ENCODE data around the gene PEAK3. TPM values are rescaled to one million over a fixed set of nuclear protein-coding genes. Genes with fewer than 3 reads are reported as not detected.

The PEAK3 gene
- total RNA-seq, 2 experiments from 2014 or later = not detected

GRCh38 chr19:2280633-2281264, 1.2 kb downstream of the PEAK3 start:
- TF ChIP-seq, protein P1, sequence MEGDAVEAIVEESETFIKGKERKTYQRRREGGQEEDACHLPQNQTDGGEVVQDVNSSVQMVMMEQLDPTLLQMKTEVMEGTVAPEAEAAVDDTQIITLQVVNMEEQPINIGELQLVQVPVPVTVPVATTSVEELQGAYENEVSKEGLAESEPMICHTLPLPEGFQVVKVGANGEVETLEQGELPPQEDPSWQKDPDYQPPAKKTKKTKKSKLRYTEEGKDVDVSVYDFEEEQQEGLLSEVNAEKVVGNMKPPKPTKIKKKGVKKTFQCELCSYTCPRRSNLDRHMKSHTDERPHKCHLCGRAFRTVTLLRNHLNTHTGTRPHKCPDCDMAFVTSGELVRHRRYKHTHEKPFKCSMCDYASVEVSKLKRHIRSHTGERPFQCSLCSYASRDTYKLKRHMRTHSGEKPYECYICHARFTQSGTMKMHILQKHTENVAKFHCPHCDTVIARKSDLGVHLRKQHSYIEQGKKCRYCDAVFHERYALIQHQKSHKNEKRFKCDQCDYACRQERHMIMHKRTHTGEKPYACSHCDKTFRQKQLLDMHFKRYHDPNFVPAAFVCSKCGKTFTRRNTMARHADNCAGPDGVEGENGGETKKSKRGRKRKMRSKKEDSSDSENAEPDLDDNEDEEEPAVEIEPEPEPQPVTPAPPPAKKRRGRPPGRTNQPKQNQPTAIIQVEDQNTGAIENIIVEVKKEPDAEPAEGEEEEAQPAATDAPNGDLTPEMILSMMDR (IDR thresholded peaks at IDR 0.05) = no peak
- POLR2A ChIA-PET = no interaction called here

DNA sequence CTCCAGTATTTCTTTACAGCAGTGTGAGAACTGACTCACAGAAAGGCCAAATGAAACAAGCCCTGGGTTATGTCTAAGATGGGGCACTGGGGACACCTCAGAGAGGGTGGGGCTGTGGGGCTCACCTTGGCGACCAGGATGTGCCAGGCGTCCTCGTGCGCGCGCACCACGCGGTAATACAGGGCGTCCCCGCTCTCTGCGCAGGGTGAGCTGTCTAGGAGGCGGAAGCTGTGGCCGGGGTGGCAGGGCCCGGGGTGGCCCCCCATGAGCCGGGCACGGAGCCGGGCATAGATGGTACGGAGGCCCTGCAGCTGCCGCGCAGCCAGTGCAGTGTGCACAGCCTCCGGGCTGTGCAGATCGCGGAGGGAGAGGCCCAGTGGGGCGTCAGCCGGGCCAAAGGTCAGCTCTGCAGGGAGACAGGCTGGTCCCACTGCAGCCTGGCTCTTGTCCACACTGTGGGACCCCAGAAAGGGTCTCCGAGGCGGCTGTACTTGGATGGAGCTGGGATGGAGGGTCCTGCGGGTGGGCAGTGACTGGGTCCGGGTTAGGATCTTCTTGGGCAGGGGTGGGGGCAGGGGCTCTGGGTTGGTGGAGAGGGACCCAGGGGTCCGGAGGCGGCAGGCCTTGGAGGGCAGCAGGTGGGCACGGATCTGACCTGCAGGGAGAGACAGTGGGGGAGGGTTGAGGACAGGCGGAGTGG, 3.4 kb downstream of the PEAK3 start:
- H3K27me3 Mint-ChIP-seq = no peaks in the 10 kb centered on the region
- ChIA-PET CTCF (interaction anchor here (1.3 kb wide), 1 partner anchor 114 kb away, joined by 3 read pairs; no protein-coding TSS in a partner anchor), POLR2A (interaction anchor here (0.9 to 1.1 kb wide), 2 partner anchors 8 to 135 kb away, joined by 3 to 5 read pairs; no protein-coding TSS in a partner anchor)
- H3K9me3 Mint-ChIP-seq = no peaks in the 10 kb centered on the region
- TF ChIP-seq, protein P1 (IDR thresholded peaks at IDR 0.05) = no peak
- H3K36me3 Mint-ChIP-seq (ENCODE audit: low read depth) = peaks cover 12% of the 10 kb centered on the region
- peaks cover 30% of the 10 kb centered on the region for H3K4me1 Mint-ChIP-seq (ENCODE audit: low read depth)
- intact Hi-C loops (cut with micrococcal nuclease) = loop anchor here (5.0 kb wide), 1 partner anchor 114 kb away; no protein-coding TSS in a partner anchor
- no peak for DNase-seq
- ATAC-seq = no peak
- no peak overlapping the region for H3K4me3 Mint-ChIP-seq
- H3K27ac Mint-ChIP-seq = no peak overlapping the region

More at GRCh38 chr19:2280633-2281264, 1.2 kb downstream of the PEAK3 start:
- no peaks in the 10 kb centered on the region for H3K27me3 Mint-ChIP-seq
- no peaks in the 10 kb centered on the region for H3K36me3 Mint-ChIP-seq (ENCODE audit: low read depth)
- H3K4me3 Mint-ChIP-seq = no peak overlapping the region
- no peak overlapping the region for H3K27ac Mint-ChIP-seq
- peaks cover 18% of the 10 kb centered on the region for H3K4me1 Mint-ChIP-seq (ENCODE audit: low read depth)
- ATAC-seq = no peak
- intact Hi-C loops (cut with micrococcal nuclease) = no loop called here
- CTCF ChIA-PET = no interaction called here
- DNase-seq = no peak
- no peaks in the 10 kb centered on the region for H3K9me3 Mint-ChIP-seq

GRCh38 chr19:2277138-2277537, 4.8 kb downstream of the PEAK3 start:
- Mint-ChIP-seq H3K27me3 (no peaks in the 10 kb centered on the region), H3K9me3 (no peaks in the 10 kb centered on the region), H3K27ac (no peak overlapping the region), H3K36me3 (ENCODE audit: low read depth) (peaks cover 23% of the 10 kb centered on the region), H3K4me1 (ENCODE audit: low read depth) (peaks cover 31% of the 10 kb centered on the region), H3K4me3 (no peak overlapping the region)
- ChIA-PET POLR2A (interaction anchor here (0.9 to 11.0 kb wide), 5 partner anchors 12 to 41 kb away, joined by 3 to 102 read pairs (median 4); partner anchors contain the start of genes AMH, JSRP1 and PLEKHJ1), CTCF (interaction anchor here (0.9 to 1.0 kb wide), 2 partner anchors 39 to 334 kb away, joined by 3 read pairs; no protein-coding TSS in a partner anchor)
- intact Hi-C loops (cut with micrococcal nuclease) = loop anchor here (5.0 kb wide), 1 partner anchor 115 kb away; no protein-coding TSS in a partner anchor
- no peak for ATAC-seq
- DNase-seq = no peak
- TF ChIP-seq, protein P1 (IDR thresholded peaks at IDR 0.05) = no peak

- H3K36me3 Mint-ChIP-seq (ENCODE audit: low read depth) = peaks cover 28% of the 10 kb centered on the region
- no peaks in the 10 kb centered on the region for H3K9me3 Mint-ChIP-seq
- POLR2A ChIA-PET = interaction anchor here (0.9 to 11.0 kb wide), 5 partner anchors 12 to 41 kb away, joined by 3 to 102 read pairs (median 4); partner anchors contain the start of genes AMH, JSRP1 and PLEKHJ1
- peaks cover 29% of the 10 kb centered on the region for H3K4me1 Mint-ChIP-seq (ENCODE audit: low read depth)
- no peak for DNase-seq
- CTCF ChIA-PET = interaction anchor here (1.0 to 4.9 kb wide), 3 partner anchors 117 to 334 kb away, joined by 3 to 29 read pairs (median 10); no protein-coding TSS in a partner anchor
- TF ChIP-seq, protein P1 (IDR thresholded peaks at IDR 0.05) = no peak
- no peak overlapping the region for H3K27ac Mint-ChIP-seq
- no peak overlapping the region for H3K4me3 Mint-ChIP-seq
- H3K27me3 Mint-ChIP-seq = no peaks in the 10 kb centered on the region
- ATAC-seq = no peak
- intact Hi-C loops (cut with micrococcal nuclease) = loop anchor here (5.0 kb wide), 1 partner anchor 116 kb away; no protein-coding TSS in a partner anchor
Observed at GRCh38 chr19:2276429-2276986, 5.5 kb downstream of the PEAK3 start.

Measured in activated CD8-positive, alpha-beta T cell treated with anti-CD3 and anti-CD28 coated beads for 36 hours (primary cell).